WTC11 (cell line): ENCODE results near the gene TFF3.

Experiments used
- CREM ChIP-seq: sonication (generic); formaldehyde crosslinking; IDR thresholded peaks from 2 replicates; pipeline ENCODE4 v1.8.1; 2022; ENCODE audit warnings: mild to moderate bottlenecking, missing genetic modification reagents, moderate library complexity
- FOXP1 ChIP-seq: sonication (generic); formaldehyde crosslinking; IDR thresholded peaks from 2 replicates; pipeline ENCODE4 v1.8.0; 2022; ENCODE audit warnings: missing genetic modification reagents, mild to moderate bottlenecking, moderate library complexity, borderline replicate concordance
- KAT7 ChIP-seq: sonication (generic); formaldehyde crosslinking; IDR thresholded peaks from 2 replicates; pipeline ENCODE4 v1.8.1; 2023; ENCODE audit warnings: missing genetic modification reagents, mild to moderate bottlenecking, borderline replicate concordance
- NFATC4 ChIP-seq: fragments of 250-450 bp; sonication (Bioruptor Pico); IDR thresholded peaks from 2 replicates; pipeline ENCODE4 v1.9.0; 2021; ENCODE audit warnings: mild to moderate bottlenecking
- TCF7 ChIP-seq: sonication (generic); formaldehyde crosslinking; IDR thresholded peaks from 2 replicates; pipeline ENCODE4 v1.8.0; 2022; ENCODE audit warnings: mild to moderate bottlenecking, low read depth, missing genetic modification reagents, moderate library complexity
- TEAD1 ChIP-seq: sonication (generic); formaldehyde crosslinking; IDR thresholded peaks from 2 replicates; pipeline ENCODE4 v1.8.0; 2022; ENCODE audit warnings: mild to moderate bottlenecking, missing genetic modification reagents
- ZBTB21 ChIP-seq: sonication (generic); formaldehyde crosslinking; IDR thresholded peaks from 2 replicates; pipeline ENCODE4 v1.8.1; 2023; ENCODE audit warnings: mild to moderate bottlenecking, missing genetic modification reagents, borderline replicate concordance
- ZNF423 ChIP-seq: fragments of 250-450 bp; sonication (Bioruptor Pico); IDR thresholded peaks from 2 replicates; pipeline ENCODE4 v2.1.2; 2022; ENCODE audit warnings: mild to moderate bottlenecking, moderate library complexity
- TF ChIP-seq, protein P1 (sequence below): fragments of 200-600 bp; IDR thresholded peaks from 2 replicates; pipeline ENCODE4 v1.8.0; 2022; ENCODE audit warnings: antibody characterized with exemption
- TF ChIP-seq, protein P2 (sequence below): sonication (generic); formaldehyde crosslinking; conservative IDR thresholded peaks from 2 replicates; pipeline ENCODE4 v1.8.1; 2022; ENCODE audit warnings: mild to moderate bottlenecking, missing genetic modification reagents
- TF ChIP-seq, protein P3 (sequence below): sonication (generic); formaldehyde crosslinking; IDR thresholded peaks from 2 replicates; pipeline ENCODE4 v1.8.1; 2023; ENCODE audit warnings: mild to moderate bottlenecking, missing genetic modification reagents, moderate library complexity
- TF ChIP-seq, protein P4 (sequence below): sonication (generic); formaldehyde crosslinking; IDR thresholded peaks from 2 replicates; pipeline ENCODE4 v1.8.1; 2023; ENCODE audit warnings: mild to moderate bottlenecking, missing genetic modification reagents
- TF ChIP-seq, protein P5 (sequence below): sonication (generic); formaldehyde crosslinking; IDR thresholded peaks from 2 replicates; pipeline ENCODE4 v1.8.1; 2022; ENCODE audit warnings: mild to moderate bottlenecking, missing genetic modification reagents, moderate library complexity, borderline replicate concordance
- TF ChIP-seq, protein P6 (sequence below): sonication (generic); formaldehyde crosslinking; IDR thresholded peaks from 2 replicates; pipeline ENCODE4 v1.8.1; 2023; ENCODE audit warnings: mild to moderate bottlenecking, moderate library complexity, missing genetic modification reagents

DNA sequence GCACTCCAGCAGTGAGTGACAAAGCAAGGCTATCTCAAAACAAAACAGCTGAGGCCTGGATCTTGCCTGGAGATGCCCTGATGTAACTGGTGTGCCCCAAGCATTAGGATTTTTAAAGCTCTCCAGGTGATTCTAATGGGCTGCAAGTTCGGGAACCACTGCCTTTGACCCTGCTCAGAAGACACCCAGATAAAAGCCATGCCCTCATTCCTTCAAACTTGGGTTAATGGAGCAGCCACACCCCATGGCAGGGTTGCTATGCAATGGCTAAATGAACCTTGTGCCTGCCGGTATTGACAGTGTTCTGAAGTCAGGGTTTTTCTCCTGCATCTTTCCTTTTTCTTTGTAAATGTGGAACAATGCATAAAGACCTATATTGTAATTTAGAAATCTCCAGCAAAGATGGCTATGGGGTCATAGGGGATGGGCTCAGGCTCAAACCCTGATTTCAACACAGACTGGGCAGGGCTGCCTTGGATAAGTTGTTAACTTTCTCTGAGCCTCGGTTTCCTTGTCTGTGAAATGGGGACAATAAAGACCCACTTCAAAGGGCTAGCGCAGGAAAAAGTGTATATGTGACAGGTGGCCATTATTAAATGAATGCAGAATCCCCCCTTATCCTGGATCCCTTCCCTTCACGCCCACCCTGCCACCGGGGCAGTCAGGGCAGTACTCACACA, 453 bp downstream of the TFF3 start:
- TF ChIP-seq, protein P1, sequence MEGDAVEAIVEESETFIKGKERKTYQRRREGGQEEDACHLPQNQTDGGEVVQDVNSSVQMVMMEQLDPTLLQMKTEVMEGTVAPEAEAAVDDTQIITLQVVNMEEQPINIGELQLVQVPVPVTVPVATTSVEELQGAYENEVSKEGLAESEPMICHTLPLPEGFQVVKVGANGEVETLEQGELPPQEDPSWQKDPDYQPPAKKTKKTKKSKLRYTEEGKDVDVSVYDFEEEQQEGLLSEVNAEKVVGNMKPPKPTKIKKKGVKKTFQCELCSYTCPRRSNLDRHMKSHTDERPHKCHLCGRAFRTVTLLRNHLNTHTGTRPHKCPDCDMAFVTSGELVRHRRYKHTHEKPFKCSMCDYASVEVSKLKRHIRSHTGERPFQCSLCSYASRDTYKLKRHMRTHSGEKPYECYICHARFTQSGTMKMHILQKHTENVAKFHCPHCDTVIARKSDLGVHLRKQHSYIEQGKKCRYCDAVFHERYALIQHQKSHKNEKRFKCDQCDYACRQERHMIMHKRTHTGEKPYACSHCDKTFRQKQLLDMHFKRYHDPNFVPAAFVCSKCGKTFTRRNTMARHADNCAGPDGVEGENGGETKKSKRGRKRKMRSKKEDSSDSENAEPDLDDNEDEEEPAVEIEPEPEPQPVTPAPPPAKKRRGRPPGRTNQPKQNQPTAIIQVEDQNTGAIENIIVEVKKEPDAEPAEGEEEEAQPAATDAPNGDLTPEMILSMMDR, result no peak
- no peak for TF ChIP-seq NFATC4
- TF ChIP-seq ZNF423 (CRISPR knock-in tag), result no peak
- TF ChIP-seq, protein P2, sequence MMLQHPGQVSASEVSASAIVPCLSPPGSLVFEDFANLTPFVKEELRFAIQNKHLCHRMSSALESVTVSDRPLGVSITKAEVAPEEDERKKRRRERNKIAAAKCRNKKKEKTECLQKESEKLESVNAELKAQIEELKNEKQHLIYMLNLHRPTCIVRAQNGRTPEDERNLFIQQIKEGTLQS (CRISPR knock-in tag), result no peak
- TF ChIP-seq KAT7 (CRISPR knock-in tag), result no peak
- no peak for TF ChIP-seq FOXP1 (CRISPR knock-in tag)
- TF ChIP-seq TEAD1 (CRISPR knock-in tag), result no peak
- TF ChIP-seq TCF7 (CRISPR knock-in tag), result no peak
- TF ChIP-seq, protein P3, sequence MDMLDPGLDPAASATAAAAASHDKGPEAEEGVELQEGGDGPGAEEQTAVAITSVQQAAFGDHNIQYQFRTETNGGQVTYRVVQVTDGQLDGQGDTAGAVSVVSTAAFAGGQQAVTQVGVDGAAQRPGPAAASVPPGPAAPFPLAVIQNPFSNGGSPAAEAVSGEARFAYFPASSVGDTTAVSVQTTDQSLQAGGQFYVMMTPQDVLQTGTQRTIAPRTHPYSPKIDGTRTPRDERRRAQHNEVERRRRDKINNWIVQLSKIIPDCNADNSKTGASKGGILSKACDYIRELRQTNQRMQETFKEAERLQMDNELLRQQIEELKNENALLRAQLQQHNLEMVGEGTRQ (CRISPR knock-in tag), result no peak
- TF ChIP-seq, protein P4, sequence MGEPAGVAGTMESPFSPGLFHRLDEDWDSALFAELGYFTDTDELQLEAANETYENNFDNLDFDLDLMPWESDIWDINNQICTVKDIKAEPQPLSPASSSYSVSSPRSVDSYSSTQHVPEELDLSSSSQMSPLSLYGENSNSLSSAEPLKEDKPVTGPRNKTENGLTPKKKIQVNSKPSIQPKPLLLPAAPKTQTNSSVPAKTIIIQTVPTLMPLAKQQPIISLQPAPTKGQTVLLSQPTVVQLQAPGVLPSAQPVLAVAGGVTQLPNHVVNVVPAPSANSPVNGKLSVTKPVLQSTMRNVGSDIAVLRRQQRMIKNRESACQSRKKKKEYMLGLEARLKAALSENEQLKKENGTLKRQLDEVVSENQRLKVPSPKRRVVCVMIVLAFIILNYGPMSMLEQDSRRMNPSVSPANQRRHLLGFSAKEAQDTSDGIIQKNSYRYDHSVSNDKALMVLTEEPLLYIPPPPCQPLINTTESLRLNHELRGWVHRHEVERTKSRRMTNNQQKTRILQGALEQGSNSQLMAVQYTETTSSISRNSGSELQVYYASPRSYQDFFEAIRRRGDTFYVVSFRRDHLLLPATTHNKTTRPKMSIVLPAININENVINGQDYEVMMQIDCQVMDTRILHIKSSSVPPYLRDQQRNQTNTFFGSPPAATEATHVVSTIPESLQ, result no peak
- no peak for TF ChIP-seq ZBTB21 (CRISPR knock-in tag)
- TF ChIP-seq, protein P5, sequence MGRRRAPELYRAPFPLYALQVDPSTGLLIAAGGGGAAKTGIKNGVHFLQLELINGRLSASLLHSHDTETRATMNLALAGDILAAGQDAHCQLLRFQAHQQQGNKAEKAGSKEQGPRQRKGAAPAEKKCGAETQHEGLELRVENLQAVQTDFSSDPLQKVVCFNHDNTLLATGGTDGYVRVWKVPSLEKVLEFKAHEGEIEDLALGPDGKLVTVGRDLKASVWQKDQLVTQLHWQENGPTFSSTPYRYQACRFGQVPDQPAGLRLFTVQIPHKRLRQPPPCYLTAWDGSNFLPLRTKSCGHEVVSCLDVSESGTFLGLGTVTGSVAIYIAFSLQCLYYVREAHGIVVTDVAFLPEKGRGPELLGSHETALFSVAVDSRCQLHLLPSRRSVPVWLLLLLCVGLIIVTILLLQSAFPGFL (CRISPR knock-in tag), result no peak
- TF ChIP-seq, protein P6, sequence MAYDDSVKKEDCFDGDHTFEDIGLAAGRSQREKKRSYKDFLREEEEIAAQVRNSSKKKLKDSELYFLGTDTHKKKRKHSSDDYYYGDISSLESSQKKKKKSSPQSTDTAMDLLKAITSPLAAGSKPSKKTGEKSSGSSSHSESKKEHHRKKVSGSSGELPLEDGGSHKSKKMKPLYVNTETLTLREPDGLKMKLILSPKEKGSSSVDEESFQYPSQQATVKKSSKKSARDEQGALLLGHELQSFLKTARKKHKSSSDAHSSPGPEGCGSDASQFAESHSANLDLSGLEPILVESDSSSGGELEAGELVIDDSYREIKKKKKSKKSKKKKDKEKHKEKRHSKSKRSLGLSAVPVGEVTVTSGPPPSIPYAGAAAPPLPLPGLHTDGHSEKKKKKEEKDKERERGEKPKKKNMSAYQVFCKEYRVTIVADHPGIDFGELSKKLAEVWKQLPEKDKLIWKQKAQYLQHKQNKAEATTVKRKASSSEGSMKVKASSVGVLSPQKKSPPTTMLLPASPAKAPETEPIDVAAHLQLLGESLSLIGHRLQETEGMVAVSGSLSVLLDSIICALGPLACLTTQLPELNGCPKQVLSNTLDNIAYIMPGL (CRISPR knock-in tag), result no peak
- no peak for TF ChIP-seq CREM (CRISPR knock-in tag)
